ENCODE results near the gene SLC39A6.
"Not testable (repeated sequence)": the region's sequence is repeated elsewhere in the genome, so short reads cannot be mapped to it uniquely, and the experiment has no call there.

The SLC39A6 gene

DNA sequence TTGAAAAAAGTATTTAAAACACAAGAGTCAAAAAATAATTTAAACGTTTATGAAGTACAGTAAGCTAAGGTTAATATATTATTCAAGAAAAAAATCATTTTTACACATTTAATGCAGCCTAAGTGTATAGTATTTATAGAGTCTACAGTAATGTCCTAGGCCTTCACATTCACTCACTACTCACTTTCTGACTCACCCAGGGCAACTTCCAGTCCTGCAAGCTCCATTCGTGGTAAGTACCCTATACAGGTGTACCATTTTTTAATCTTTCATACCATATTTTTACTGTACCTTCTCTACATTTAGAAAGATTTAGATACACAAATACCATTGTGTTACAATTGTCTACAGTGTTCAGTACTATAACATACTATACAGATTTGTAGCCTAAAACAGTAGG lies 40.9 kb downstream of the SLC39A6 start:
- peaks cover 4% of the 10 kb centered on the region for H3K4me1 ChIP-seq (ENCODE audit: insufficient read depth, poor library complexity, severe bottlenecking)
- no peaks in the 10 kb centered on the region for H3K27me3 ChIP-seq (ENCODE audit: insufficient read depth, poor library complexity, severe bottlenecking)
- no peak overlapping the region for H3K27ac ChIP-seq (ENCODE audit: poor library complexity, severe bottlenecking)
- ATAC-seq (ENCODE audit: low read depth) (no peak), DNase-seq (ENCODE audit: low spot score) (no peak)
- no peaks in the 10 kb centered on the region for H3K9me3 ChIP-seq (ENCODE audit: severe bottlenecking)
- H3K36me3 ChIP-seq (ENCODE audit: low read depth) = no peaks in the 10 kb centered on the region
- H3K4me3 ChIP-seq (ENCODE audit: severe bottlenecking) = no peak overlapping the region
- TF ChIP-seq, protein P1, sequence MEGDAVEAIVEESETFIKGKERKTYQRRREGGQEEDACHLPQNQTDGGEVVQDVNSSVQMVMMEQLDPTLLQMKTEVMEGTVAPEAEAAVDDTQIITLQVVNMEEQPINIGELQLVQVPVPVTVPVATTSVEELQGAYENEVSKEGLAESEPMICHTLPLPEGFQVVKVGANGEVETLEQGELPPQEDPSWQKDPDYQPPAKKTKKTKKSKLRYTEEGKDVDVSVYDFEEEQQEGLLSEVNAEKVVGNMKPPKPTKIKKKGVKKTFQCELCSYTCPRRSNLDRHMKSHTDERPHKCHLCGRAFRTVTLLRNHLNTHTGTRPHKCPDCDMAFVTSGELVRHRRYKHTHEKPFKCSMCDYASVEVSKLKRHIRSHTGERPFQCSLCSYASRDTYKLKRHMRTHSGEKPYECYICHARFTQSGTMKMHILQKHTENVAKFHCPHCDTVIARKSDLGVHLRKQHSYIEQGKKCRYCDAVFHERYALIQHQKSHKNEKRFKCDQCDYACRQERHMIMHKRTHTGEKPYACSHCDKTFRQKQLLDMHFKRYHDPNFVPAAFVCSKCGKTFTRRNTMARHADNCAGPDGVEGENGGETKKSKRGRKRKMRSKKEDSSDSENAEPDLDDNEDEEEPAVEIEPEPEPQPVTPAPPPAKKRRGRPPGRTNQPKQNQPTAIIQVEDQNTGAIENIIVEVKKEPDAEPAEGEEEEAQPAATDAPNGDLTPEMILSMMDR (IDR thresholded peaks at IDR 0.05; ENCODE audit: poor library complexity, severe bottlenecking) = no peak

DNA sequence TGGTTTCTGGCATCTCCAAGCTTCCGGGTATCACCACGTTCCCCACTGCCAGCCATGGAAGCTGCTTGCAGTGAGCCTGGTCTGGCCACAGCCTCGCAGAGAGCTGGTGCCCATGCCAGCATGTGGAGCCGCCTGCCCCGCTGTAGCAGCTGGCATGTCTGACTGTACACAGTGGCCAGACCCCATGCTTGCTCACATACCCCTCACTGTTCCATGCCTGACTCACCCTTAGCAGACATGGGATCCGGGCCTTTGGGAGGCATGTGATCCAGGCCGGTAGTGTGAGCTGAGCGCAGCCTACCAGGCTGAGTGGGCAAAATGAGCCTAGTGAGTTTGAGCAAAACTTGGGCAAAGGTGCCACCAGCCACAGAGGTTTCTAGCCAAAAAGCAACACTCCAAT lies 43.0 kb downstream of the SLC39A6 start:
- Histone ChIP-seq H3K4me1 (ENCODE audit: insufficient read depth, poor library complexity, severe bottlenecking) (peaks cover 4% of the 10 kb centered on the region), H3K9me3 (ENCODE audit: severe bottlenecking) (no peaks in the 10 kb centered on the region), H3K36me3 (ENCODE audit: low read depth) (no peaks in the 10 kb centered on the region), H3K27me3 (ENCODE audit: insufficient read depth, poor library complexity, severe bottlenecking) (no peaks in the 10 kb centered on the region), H3K4me3 (ENCODE audit: severe bottlenecking) (no peak overlapping the region), H3K27ac (ENCODE audit: poor library complexity, severe bottlenecking) (no peak overlapping the region)
- no peak for DNase-seq (ENCODE audit: low spot score)
- no peak for ATAC-seq (ENCODE audit: low read depth)
- TF ChIP-seq, protein P1 (IDR thresholded peaks at IDR 0.05; ENCODE audit: poor library complexity, severe bottlenecking) = no peak

DNA sequence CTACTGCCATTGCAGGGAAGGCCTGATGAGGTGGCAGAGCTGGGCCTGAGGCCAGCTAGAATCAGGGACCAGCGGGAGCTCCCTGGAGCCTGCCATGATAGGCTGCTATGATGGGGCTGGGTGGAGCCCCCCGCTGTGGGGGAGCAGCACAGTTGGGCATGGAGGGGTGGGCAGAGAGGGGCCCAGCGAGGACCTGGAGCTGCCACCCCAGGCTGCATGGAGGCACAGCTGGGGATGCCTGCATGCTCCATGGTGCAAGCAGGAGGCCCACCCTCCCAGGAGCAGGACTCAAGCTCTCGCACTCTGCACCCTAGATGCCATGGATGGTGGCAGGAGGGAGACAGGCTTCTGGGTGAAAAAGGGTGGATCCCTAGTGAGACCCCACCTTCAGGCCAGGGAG lies 43.9 kb downstream of the SLC39A6 start:
- Histone ChIP-seq H3K27ac (ENCODE audit: poor library complexity, severe bottlenecking) (no peak overlapping the region), H3K36me3 (ENCODE audit: low read depth) (no peaks in the 10 kb centered on the region)
- ATAC-seq (ENCODE audit: low read depth) = no peak

GRCh38 chr18:36083729-36084128 lies 45.4 kb downstream of the SLC39A6 start:
- ATAC-seq (ENCODE audit: low read depth) = no peak
- no peaks in the 10 kb centered on the region for H3K9me3 ChIP-seq (ENCODE audit: severe bottlenecking)

More for the DNA sequence above, 43.9 kb downstream of the SLC39A6 start:
- Histone ChIP-seq H3K4me1 (ENCODE audit: insufficient read depth, poor library complexity, severe bottlenecking) (peaks cover 4% of the 10 kb centered on the region), H3K9me3 (ENCODE audit: severe bottlenecking) (no peaks in the 10 kb centered on the region), H3K27me3 (ENCODE audit: insufficient read depth, poor library complexity, severe bottlenecking) (no peaks in the 10 kb centered on the region), H3K4me3 (ENCODE audit: severe bottlenecking) (no peak overlapping the region)
- no peak for DNase-seq (ENCODE audit: low spot score)
- TF ChIP-seq, protein P1 (IDR thresholded peaks at IDR 0.05; ENCODE audit: poor library complexity, severe bottlenecking) = no peak

DNA sequence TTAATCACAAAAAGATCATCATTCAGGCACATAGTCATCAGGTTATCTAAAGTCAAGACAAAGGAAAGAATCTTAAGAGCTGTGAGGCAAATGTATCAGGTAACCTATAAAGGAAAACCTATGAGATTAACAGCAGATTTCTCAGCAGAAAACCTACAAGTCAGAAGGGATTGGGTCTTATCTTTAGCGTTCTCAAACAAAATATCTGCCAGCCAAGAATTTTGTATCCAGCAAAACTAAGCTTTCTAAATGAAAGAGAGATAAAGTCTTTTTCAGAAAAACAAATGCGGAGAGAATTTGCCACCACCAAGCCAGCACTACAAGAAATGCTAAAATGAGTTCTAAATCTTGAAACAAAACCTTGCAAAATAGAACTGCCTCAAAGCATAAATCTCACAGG lies 48.0 kb downstream of the SLC39A6 start:
- H3K27ac ChIP-seq (ENCODE audit: poor library complexity, severe bottlenecking); H3K36me3 ChIP-seq (ENCODE audit: low read depth); ATAC-seq (ENCODE audit: low read depth); H3K9me3 ChIP-seq (ENCODE audit: severe bottlenecking); H3K4me1 ChIP-seq (ENCODE audit: insufficient read depth, poor library complexity, severe bottlenecking); DNase-seq (ENCODE audit: low spot score); H3K27me3 ChIP-seq (ENCODE audit: insufficient read depth, poor library complexity, severe bottlenecking); H3K4me3 ChIP-seq (ENCODE audit: severe bottlenecking): not testable (repeated sequence)

More at GRCh38 chr18:36083729-36084128, 45.4 kb downstream of the SLC39A6 start:
- Histone ChIP-seq H3K36me3 (ENCODE audit: low read depth) (no peaks in the 10 kb centered on the region), H3K4me1 (ENCODE audit: insufficient read depth, poor library complexity, severe bottlenecking) (no peaks in the 10 kb centered on the region), H3K27me3 (ENCODE audit: insufficient read depth, poor library complexity, severe bottlenecking) (no peaks in the 10 kb centered on the region), H3K27ac (ENCODE audit: poor library complexity, severe bottlenecking) (no peak overlapping the region), H3K4me3 (ENCODE audit: severe bottlenecking) (no peak overlapping the region)
- DNase-seq (ENCODE audit: low spot score) = no peak
- TF ChIP-seq, protein P1 (IDR thresholded peaks at IDR 0.05; ENCODE audit: poor library complexity, severe bottlenecking) = no peak
